IMR-90 (cell line): Measurements from ENCODE around the gene NEIL1. TPM values are rescaled to one million over a fixed set of nuclear protein-coding genes. Genes with fewer than 3 reads are reported as not detected.

ENCODE experiments used
- ATAC-seq: fragments of 200-7000 bp; cut with Tn5 transposase; 2 replicates; pipeline ENCODE4 v1.9.1; 2020; ENCODE audit warnings: low read depth, mild to moderate bottlenecking, moderate library complexity
- BruUV-seq: library from RNA; stranded (reverse); fragments of 400-500 nt; replicated peaks from 2 replicates; lab custom pipeline; 2021; lab: Mats Ljungman, UMichigan
- CTCF ChIA-PET: fragments of 300-600 bp; formaldehyde crosslinking; extraction: SDS; loops from one replicate; lab custom pipeline; 2021; ENCODE audit warnings: antibody characterized with exemption; lab: Yijun Ruan, JAX
- POLR2A ChIA-PET: fragments of 300-600 bp; sonication (Branson Sonifier 250); formaldehyde crosslinking; loops from one replicate; lab custom pipeline; 2022; ENCODE audit warnings: antibody characterized with exemption; ENCODE audit not compliant: unreplicated experiment; lab: Charles Lee
- DNase-seq: peaks from one replicate; pipeline ENCODE4 v3.0.0; 2013
- H2AFZ ChIP-seq: replicated peaks from 2 replicates; pipeline ENCODE3; 2013; ENCODE audit warnings: low read length, mild to moderate bottlenecking; ENCODE audit not compliant: poor library complexity
- H2AK5ac ChIP-seq: 2 replicates; pipeline ENCODE4 v1.6.1; 2013; ENCODE audit warnings: low read depth, low read length, inconsistent platforms
- H2AK9ac ChIP-seq: replicated peaks from 2 replicates; pipeline ENCODE3; 2013; ENCODE audit warnings: mild to moderate bottlenecking, low read depth, low read length, moderate library complexity; ENCODE audit not compliant: poor library complexity
- H2BK120ac ChIP-seq: 2 replicates; pipeline ENCODE4 v1.6.1; 2013; ENCODE audit warnings: low read depth, low read length, inconsistent platforms
- H2BK15ac ChIP-seq: 3 replicates; pipeline ENCODE4 v1.6.1; 2013; ENCODE audit warnings: low read depth, low read length, inconsistent platforms
- H2BK20ac ChIP-seq: 2 replicates; pipeline ENCODE4 v1.6.1; 2013; ENCODE audit warnings: low read depth, mild to moderate bottlenecking, inconsistent platforms, low read length, moderate library complexity
- H2BK5ac ChIP-seq: 2 replicates; pipeline ENCODE4 v1.6.1; 2013; ENCODE audit warnings: mild to moderate bottlenecking, low read depth, low read length, inconsistent platforms; ENCODE audit not compliant: poor library complexity, severe bottlenecking
- H3K14ac ChIP-seq: replicated peaks from 2 replicates; pipeline ENCODE4 v1.6.1; 2013; ENCODE audit warnings: low read depth, low read length, inconsistent platforms
- H3K18ac ChIP-seq: 2 replicates; pipeline ENCODE4 v1.6.1; 2013; ENCODE audit warnings: low read depth, low read length, control low read depth
- H3K23ac ChIP-seq: 2 replicates; pipeline ENCODE4 v1.6.1; 2013; ENCODE audit warnings: low read depth, low read length, inconsistent platforms
- H3K27ac ChIP-seq: 2 replicates; pipeline ENCODE4 v1.5.1; 2013; ENCODE audit warnings: mild to moderate bottlenecking, control low read depth, low read length; ENCODE audit not compliant: insufficient read depth
- H3K27me3 ChIP-seq: 2 replicates; pipeline ENCODE4 v1.6.1; 2013; ENCODE audit warnings: low read length; ENCODE audit not compliant: control insufficient read depth, insufficient read depth
- H3K36me3 ChIP-seq: 2 replicates; pipeline ENCODE4 v1.6.1; 2013; ENCODE audit warnings: low read length, mixed read lengths; ENCODE audit not compliant: control insufficient read depth, insufficient read depth
- H3K4ac ChIP-seq: 2 replicates; pipeline ENCODE4 v1.6.1; 2013; ENCODE audit warnings: low read depth, low read length, inconsistent platforms
- H3K4me1 ChIP-seq: 2 replicates; pipeline ENCODE4 v1.6.1; 2013; ENCODE audit warnings: low read length, mixed read lengths; ENCODE audit not compliant: control insufficient read depth, insufficient read depth
- H3K4me2 ChIP-seq: 2 replicates; pipeline ENCODE4 v1.6.1; 2013; ENCODE audit warnings: low read depth, mild to moderate bottlenecking, control low read depth, low read length, moderate library complexity
- H3K4me3 ChIP-seq: 2 replicates; pipeline ENCODE4 v1.5.1; 2013; ENCODE audit warnings: low read depth, mild to moderate bottlenecking, control low read depth, low read length, moderate library complexity; ENCODE audit not compliant: insufficient read depth
- H3K56ac ChIP-seq: 2 replicates; pipeline ENCODE4 v1.6.1; 2013; ENCODE audit warnings: low read length, inconsistent platforms; ENCODE audit not compliant: insufficient read depth; ENCODE audit errors: extremely low read depth
- H3K79me1 ChIP-seq, 2 experiments: 2 replicates each; pipeline ENCODE4 v1.6.1; 2013; ENCODE audit warnings: low read length in 2 of 2, inconsistent platforms in 1 of 2, low read depth in 1 of 2
- H3K9ac ChIP-seq: 2 replicates; pipeline ENCODE4 v1.6.1; 2013; ENCODE audit warnings: low read depth, low read length, control low read depth
- H3K9me1 ChIP-seq: 2 replicates; pipeline ENCODE4 v1.6.1; 2013; ENCODE audit warnings: low read length, inconsistent platforms; ENCODE audit not compliant: insufficient read depth
- H3K9me3 ChIP-seq: 2 replicates; pipeline ENCODE4 v1.6.1; 2013; ENCODE audit warnings: low read length; ENCODE audit not compliant: control insufficient read depth, insufficient read depth
- H4K20me1 ChIP-seq: 2 replicates; pipeline ENCODE4 v1.6.1; 2013; ENCODE audit warnings: low read length, inconsistent platforms; ENCODE audit not compliant: insufficient read depth
- H4K5ac ChIP-seq: 2 replicates; pipeline ENCODE4 v1.6.1; 2013; ENCODE audit warnings: mild to moderate bottlenecking, low read depth, low read length, control low read depth
- H4K8ac ChIP-seq, 2 experiments: 2 replicates each; pipeline ENCODE4 v1.6.1; 2013; ENCODE audit warnings: low read depth in 2 of 2, low read length in 2 of 2, control low read depth in 1 of 2, inconsistent platforms in 1 of 2
- H4K91ac ChIP-seq: 2 replicates; pipeline ENCODE4 v1.6.1; 2013; ENCODE audit warnings: low read depth, low read length, inconsistent platforms; ENCODE audit not compliant: insufficient read depth
- CEBPB ChIP-seq: IDR thresholded peaks from 2 replicates; pipeline ENCODE4 v1.6.1; 2012; ENCODE audit warnings: low read depth, low read length, improper control_type of control experiment
- ELK1 ChIP-seq: fragments of 150-350 bp; IDR thresholded peaks from 2 replicates; pipeline ENCODE4 v1.6.1; 2016; ENCODE audit warnings: low read depth, mild to moderate bottlenecking, low read length, moderate library complexity, borderline replicate concordance
- FOS ChIP-seq: fragments of 150-350 bp; IDR thresholded peaks from 2 replicates; pipeline ENCODE4 v1.6.1; 2016; ENCODE audit warnings: low read depth, low read length
- MAFK ChIP-seq: IDR thresholded peaks from 2 replicates; pipeline ENCODE4 v1.6.1; 2012; ENCODE audit warnings: low read depth, low read length, improper control_type of control experiment
- NFE2L2 ChIP-seq: fragments of 150-350 bp; IDR thresholded peaks from 2 replicates; pipeline ENCODE4 v1.6.1; 2016; ENCODE audit warnings: low read depth, mild to moderate bottlenecking, low read length
- RAD21 ChIP-seq: IDR thresholded peaks from 2 replicates; pipeline ENCODE4 v1.6.1; 2012; ENCODE audit warnings: low read length, improper control_type of control experiment
- WGBS, 2 experiments: methylation state at CpG; one replicate each; pipeline versions ENCODE4 v1.1.5 to v1.1.7; 2013; ENCODE audit warnings: missing lambda C conversion rate in 2 of 2; ENCODE audit not compliant: insufficient read length in 1 of 2; ENCODE audit errors: extremely low coverage in 2 of 2; 5-methylcytosine and 5-hydroxymethylcytosine counted together
- dilution Hi-C: fragments of 300-500 bp; cut with HindIII; formaldehyde crosslinking; loops from one replicate; pipeline ENCODE4 v1.14.3; 2018; ENCODE audit warnings: low sequenced_read_pairs; ENCODE audit not compliant: unreplicated experiment
- in situ Hi-C: fragments of 300-500 bp; cut with MboI; formaldehyde crosslinking; loops from 3 replicates; pipeline ENCODE4 v1.14.3; 2019; ENCODE audit warnings: low sequenced_read_pairs, inconsistent platforms, mixed read lengths
- intact Hi-C: fragments of 100-400 bp; cut with micrococcal nuclease; formaldehyde crosslinking; loops from 2 replicates; pipeline ENCODE4 v1.10.0; 2022
- polyA plus RNA-seq, 3 experiments: library from polyadenylated mRNA; depleted of rRNA; stranded (reverse); fragments of >200 nt; gene quantifications; 2 replicates each; pipeline ENCODE4 v1.2.3, GENCODE V29; 2012; ENCODE audit warnings: low replicate concordance in 1 of 3
- total RNA-seq: library from RNA; depleted of rRNA; stranded (reverse); fragments of >200 nt; gene quantifications from 2 replicates; pipeline ENCODE4 v1.2.3, GENCODE V29; 2012
- TF ChIP-seq, protein P1 (sequence below): fragments of 150-350 bp; IDR thresholded peaks from 2 replicates; pipeline ENCODE4 v1.6.1; 2017; ENCODE audit warnings: mild to moderate bottlenecking, antibody characterized with exemption, low read length, low read depth

Gene NEIL1
- total and polyA plus RNA-seq, 2 of the 4 experiments (the other 2 are of a cell fraction): 1.1 to 3.6 TPM

DNA sequence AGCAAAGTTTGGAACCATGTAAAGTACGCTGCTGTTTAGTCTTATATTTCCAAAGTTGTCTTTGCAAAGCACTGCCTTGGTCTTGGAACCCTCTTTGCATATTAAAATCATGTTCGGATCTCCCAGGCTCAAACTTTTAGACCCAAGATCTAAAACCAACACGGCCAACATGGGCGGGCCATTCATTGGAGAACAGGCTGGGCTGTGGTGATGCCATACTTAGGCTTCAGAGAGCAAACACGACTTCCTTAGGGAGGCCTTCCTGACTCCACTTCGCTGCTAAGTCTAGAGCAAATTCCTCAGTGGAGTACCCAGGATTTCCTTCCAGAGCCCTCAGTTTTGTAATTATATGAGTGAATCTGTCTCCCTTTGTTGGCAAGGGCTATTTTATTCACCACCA lies 18.0 kb downstream of the NEIL1 start:
- no peak overlapping the region for H3K27ac ChIP-seq
- H3K4ac ChIP-seq: no peak overlapping the region
- H4K5ac ChIP-seq: no peak overlapping the region
- no peak overlapping the region for H2BK20ac ChIP-seq
- no peak overlapping the region for H2AK5ac ChIP-seq
- no peak overlapping the region for H2BK15ac ChIP-seq
- peaks cover 23 to 45% of the 10 kb centered on the region in 2 experiments for H3K79me1 ChIP-seq
- POLR2A ChIA-PET: no interaction called here
- ATAC-seq (no peak), DNase-seq (no peak)
- no peak overlapping the region for H2BK5ac ChIP-seq
- H4K20me1 ChIP-seq: peaks cover 16% of the 10 kb centered on the region; the same call in 1 of the 2 replicates
- no peaks in the 10 kb centered on the region for H3K27me3 ChIP-seq
- no peak overlapping the region for H3K14ac ChIP-seq
- BruUV-seq: no TSS peak
- H3K23ac ChIP-seq: no peak overlapping the region
- H3K56ac ChIP-seq: no peak overlapping the region
- WGBS, 2 experiments: 100% methylated on average over 4 of the region's 6 CpGs; no CpG with 5 or more reads in 1 of the 2 experiments
- no peak overlapping the region for H3K4me3 ChIP-seq
- H2AK9ac ChIP-seq: no peak overlapping the region
- TF ChIP-seq RAD21 (no peak), NFE2L2 (no peak), FOS (no peak), MAFK (no peak), CEBPB (no peak), ELK1 (no peak)
- TF ChIP-seq, protein P1, sequence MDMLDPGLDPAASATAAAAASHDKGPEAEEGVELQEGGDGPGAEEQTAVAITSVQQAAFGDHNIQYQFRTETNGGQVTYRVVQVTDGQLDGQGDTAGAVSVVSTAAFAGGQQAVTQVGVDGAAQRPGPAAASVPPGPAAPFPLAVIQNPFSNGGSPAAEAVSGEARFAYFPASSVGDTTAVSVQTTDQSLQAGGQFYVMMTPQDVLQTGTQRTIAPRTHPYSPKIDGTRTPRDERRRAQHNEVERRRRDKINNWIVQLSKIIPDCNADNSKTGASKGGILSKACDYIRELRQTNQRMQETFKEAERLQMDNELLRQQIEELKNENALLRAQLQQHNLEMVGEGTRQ: no peak
- no peak overlapping the region for H3K9ac ChIP-seq
- H2AFZ ChIP-seq: no peak overlapping the region
- intact Hi-C loops: loop anchor here (5.0 kb wide), 1 partner anchor 317 kb away; no protein-coding TSS in a partner anchor
- in situ Hi-C loops: no loop called here
- no peak overlapping the region for H3K4me2 ChIP-seq
- peaks cover 4% of the 10 kb centered on the region; the same call in 1 of the 2 replicates for H3K9me1 ChIP-seq
- dilution Hi-C loops: no loop called here
- no peak overlapping the region for H4K91ac ChIP-seq
- no peak overlapping the region for H2BK120ac ChIP-seq
- no peak overlapping the region for H4K8ac ChIP-seq
- peaks cover 52% of the 10 kb centered on the region for H3K36me3 ChIP-seq
- CTCF ChIA-PET: no interaction called here
- peaks cover 4% of the 10 kb centered on the region for H3K4me1 ChIP-seq
- H3K18ac ChIP-seq: no peak overlapping the region
- no peaks in the 10 kb centered on the region for H3K9me3 ChIP-seq
